Measurements from ENCODE around the gene CAMK2B.

CAMK2B gene

DNA sequence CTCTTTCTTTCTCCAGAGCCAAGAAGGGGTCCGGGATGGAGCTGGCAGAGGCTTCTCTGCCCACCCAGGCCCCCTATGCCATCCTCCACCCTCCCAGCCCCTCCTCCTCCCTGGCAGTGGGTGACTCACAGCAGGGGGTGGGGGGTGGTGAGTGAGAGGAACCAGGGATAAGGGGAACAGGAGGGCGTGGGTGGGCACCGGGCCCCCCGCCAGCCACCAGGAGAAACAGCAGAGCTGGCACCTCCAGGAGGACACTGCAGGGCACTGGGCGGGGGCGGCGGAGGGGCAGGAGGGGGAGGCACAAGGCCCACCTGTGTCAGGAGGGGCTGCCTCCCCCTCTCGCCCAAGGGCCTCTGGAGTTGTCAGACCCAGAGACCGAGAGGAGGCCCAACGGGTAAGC is 56.0 kb downstream of the CAMK2B start:
- TF ChIP-seq TAF1 (IDR thresholded peaks at IDR 0.05; ENCODE audit: borderline replicate concordance, insufficient read depth, low read length): no peak
- TF ChIP-seq, protein P1, sequence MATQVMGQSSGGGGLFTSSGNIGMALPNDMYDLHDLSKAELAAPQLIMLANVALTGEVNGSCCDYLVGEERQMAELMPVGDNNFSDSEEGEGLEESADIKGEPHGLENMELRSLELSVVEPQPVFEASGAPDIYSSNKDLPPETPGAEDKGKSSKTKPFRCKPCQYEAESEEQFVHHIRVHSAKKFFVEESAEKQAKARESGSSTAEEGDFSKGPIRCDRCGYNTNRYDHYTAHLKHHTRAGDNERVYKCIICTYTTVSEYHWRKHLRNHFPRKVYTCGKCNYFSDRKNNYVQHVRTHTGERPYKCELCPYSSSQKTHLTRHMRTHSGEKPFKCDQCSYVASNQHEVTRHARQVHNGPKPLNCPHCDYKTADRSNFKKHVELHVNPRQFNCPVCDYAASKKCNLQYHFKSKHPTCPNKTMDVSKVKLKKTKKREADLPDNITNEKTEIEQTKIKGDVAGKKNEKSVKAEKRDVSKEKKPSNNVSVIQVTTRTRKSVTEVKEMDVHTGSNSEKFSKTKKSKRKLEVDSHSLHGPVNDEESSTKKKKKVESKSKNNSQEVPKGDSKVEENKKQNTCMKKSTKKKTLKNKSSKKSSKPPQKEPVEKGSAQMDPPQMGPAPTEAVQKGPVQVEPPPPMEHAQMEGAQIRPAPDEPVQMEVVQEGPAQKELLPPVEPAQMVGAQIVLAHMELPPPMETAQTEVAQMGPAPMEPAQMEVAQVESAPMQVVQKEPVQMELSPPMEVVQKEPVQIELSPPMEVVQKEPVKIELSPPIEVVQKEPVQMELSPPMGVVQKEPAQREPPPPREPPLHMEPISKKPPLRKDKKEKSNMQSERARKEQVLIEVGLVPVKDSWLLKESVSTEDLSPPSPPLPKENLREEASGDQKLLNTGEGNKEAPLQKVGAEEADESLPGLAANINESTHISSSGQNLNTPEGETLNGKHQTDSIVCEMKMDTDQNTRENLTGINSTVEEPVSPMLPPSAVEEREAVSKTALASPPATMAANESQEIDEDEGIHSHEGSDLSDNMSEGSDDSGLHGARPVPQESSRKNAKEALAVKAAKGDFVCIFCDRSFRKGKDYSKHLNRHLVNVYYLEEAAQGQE (IDR thresholded peaks at IDR 0.05; ENCODE audit: insufficient read depth in 1 of 2, low read depth in 2 of 2, low read length in 2 of 2): no peak
- TF ChIP-seq FOXP2 (optimal IDR thresholded peaks at IDR 0.05; ENCODE audit: borderline replicate concordance, extremely low read depth, extremely low read length, insufficient read depth): no peak
- no peak for TF ChIP-seq SIN3A (IDR thresholded peaks at IDR 0.05; ENCODE audit: borderline replicate concordance, insufficient read depth, low read length)
- TF ChIP-seq POLR2AphosphoS5 (IDR thresholded peaks at IDR 0.05; ENCODE audit: low read depth, low read length): no peak

DNA sequence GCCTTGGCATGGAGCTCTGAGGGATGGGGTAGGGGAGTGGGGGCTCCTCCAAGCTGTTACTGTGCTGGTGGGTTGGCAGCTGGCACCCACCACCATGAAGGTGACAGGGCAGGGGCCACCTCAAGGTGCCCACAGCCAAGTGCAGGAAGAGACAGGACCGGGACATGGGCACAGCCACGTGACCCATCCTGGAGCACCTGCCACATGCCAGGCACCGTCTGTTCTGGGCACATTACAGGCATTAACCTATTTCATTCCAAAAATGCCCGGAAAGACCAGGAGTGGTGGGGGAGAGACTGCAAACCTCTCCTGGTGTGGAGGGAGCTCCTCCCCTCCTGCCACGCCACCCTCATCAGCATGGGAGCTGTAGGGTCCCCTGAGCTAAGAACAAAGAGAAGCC is 56.7 kb downstream of the CAMK2B start:
- TF ChIP-seq POLR2AphosphoS5 (IDR thresholded peaks at IDR 0.05; ENCODE audit: low read depth, low read length) (no peak), FOXP2 (optimal IDR thresholded peaks at IDR 0.05; ENCODE audit: borderline replicate concordance, extremely low read depth, extremely low read length, insufficient read depth) (no peak), SIN3A (IDR thresholded peaks at IDR 0.05; ENCODE audit: borderline replicate concordance, insufficient read depth, low read length) (no peak), TAF1 (IDR thresholded peaks at IDR 0.05; ENCODE audit: borderline replicate concordance, insufficient read depth, low read length) (no peak)
- TF ChIP-seq, protein P1 (IDR thresholded peaks at IDR 0.05; ENCODE audit: insufficient read depth in 1 of 2, low read depth in 2 of 2, low read length in 2 of 2): no peak

DNA sequence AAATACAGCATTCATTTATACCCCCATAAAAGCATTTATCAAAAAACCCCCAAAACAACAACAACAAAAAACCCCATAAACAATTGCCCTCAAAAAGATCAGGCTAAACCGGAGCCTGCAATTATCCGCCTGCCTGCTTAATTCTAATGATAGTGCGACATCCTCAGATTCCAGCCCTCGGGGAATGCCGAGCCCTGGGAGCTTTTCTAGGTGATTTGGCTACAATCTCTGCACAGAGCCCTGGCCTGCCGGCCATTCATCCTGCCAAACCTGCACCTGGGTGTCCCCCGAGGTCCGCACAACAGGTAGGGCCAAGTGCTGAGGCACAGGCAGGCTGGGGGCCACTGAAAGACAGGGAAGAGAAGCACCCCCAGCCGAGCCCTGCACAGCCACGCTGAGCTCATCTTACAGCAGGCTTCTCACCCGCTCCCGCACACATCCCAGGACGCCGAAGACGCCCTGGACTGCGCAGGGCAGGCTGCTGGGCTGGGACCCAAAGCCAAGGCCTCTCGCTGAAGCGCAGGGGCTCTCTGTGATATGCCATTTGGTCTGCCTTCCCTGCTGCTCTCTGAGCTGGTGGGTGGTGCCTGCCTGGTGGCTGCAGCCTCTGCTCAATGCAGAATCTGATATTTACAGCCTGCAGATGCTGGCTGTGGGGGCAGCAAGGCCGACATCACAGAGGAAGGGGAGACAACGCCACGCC is 57.5 kb downstream of the CAMK2B start:
- TF ChIP-seq SIN3A (IDR thresholded peaks at IDR 0.05; ENCODE audit: borderline replicate concordance, insufficient read depth, low read length): no peak
- TF ChIP-seq, protein P1 (IDR thresholded peaks at IDR 0.05; ENCODE audit: insufficient read depth in 1 of 2, low read depth in 2 of 2, low read length in 2 of 2): no peak
- TF ChIP-seq FOXP2 (optimal IDR thresholded peaks at IDR 0.05; ENCODE audit: borderline replicate concordance, extremely low read depth, extremely low read length, insufficient read depth): no peak
- no peak for TF ChIP-seq TAF1 (IDR thresholded peaks at IDR 0.05; ENCODE audit: borderline replicate concordance, insufficient read depth, low read length)
- TF ChIP-seq POLR2AphosphoS5 (IDR thresholded peaks at IDR 0.05; ENCODE audit: low read depth, low read length): no peak

DNA sequence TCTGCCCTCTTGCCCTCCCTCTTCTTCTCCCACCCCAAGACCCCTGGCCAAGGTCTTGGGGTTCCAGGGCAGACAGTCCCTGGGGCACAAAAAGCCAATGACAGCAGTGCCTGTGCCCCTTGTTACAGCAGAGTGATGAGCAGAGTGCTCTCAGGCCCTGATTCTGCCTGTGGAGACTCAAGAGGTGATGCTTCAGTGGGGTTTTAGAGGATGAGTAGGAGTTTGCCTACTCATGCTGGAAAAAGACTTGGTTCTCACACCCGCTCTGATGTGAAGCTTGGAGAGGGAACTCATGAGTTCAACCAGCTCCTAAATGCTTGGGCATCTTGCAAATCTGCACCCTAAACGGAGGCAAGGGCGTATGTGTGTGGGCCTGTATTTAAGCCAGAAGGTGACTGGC is 58.2 kb downstream of the CAMK2B start:
- TF ChIP-seq FOXP2 (optimal IDR thresholded peaks at IDR 0.05; ENCODE audit: borderline replicate concordance, extremely low read depth, extremely low read length, insufficient read depth): no peak
- TF ChIP-seq TAF1 (IDR thresholded peaks at IDR 0.05; ENCODE audit: borderline replicate concordance, insufficient read depth, low read length): no peak
- TF ChIP-seq SIN3A (IDR thresholded peaks at IDR 0.05; ENCODE audit: borderline replicate concordance, insufficient read depth, low read length): no peak
- TF ChIP-seq POLR2AphosphoS5 (IDR thresholded peaks at IDR 0.05; ENCODE audit: low read depth, low read length): no peak
- TF ChIP-seq, protein P1 (IDR thresholded peaks at IDR 0.05; ENCODE audit: insufficient read depth in 1 of 2, low read depth in 2 of 2, low read length in 2 of 2): no peak

All from PFSK-1 (cell line).